GM18907 (cell line): ENCODE results near the gene KCNS1.
"Not testable (repeated sequence)": the region's sequence is repeated elsewhere in the genome, so short reads cannot be mapped to it uniquely, and the experiment has no call there.

ENCODE experiments used
- ATAC-seq: cut with Tn5 transposase; IDR thresholded peaks from one replicate; pipeline ENCODE4 v1.9.1; 2021; ENCODE audit warnings: mild to moderate bottlenecking, moderate library complexity; ENCODE audit not compliant: unreplicated experiment

Gene KCNS1

GRCh38 chr20:45100563-45101245 lies at the start of gene KCNS1:
Gene KCNS1 (minus strand): TSS chr20:45101127. CDS start chr20:45099236, 1,891 bp downstream.
- ATAC-seq: no peak

GRCh38 chr20:45149062-45149461 lies 48.1 kb upstream of the KCNS1 start:
- ATAC-seq: no peak

GRCh38 chr20:45140836-45141235 lies 39.9 kb upstream of the KCNS1 start:
- ATAC-seq: no peak

GRCh38 chr20:45139733-45140375 lies 38.9 kb upstream of the KCNS1 start:
- not testable (repeated sequence) for ATAC-seq

DNA sequence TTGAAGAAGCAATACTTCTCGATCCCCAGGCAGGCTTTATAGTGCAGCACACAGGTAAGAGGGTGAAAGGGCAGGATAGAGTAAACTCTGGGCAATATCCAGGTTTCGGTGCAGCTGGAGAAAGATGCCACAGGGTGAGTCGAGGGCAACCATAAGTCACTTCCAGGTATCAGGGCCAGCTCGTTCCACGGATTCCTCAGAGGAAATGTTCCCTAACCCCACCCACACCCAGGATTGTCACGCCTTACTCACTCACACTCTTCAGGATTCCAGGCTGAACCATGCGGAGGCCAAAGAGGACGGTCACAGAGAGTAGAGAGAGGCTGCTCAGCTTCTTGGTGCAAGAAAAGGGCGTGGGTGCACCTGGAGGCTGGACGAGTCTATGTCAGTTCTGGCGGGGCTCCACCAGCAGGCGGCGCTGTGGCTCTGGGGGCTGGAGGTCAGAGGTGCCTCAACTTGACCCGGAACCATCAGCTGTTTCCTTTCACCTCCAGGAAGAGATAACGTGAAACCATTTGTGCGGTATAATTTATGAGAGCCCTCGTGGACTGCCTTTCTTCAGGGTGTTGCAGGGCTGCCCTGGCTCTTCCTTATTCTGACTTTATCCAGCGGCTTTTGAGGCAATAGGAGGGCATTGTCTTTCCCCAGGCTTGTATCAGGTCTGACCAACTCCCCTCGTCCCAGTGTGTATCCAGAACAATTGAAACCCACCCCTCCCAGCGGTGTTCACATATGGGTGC lies 37.8 kb upstream of the KCNS1 start:
- no peak for ATAC-seq

DNA sequence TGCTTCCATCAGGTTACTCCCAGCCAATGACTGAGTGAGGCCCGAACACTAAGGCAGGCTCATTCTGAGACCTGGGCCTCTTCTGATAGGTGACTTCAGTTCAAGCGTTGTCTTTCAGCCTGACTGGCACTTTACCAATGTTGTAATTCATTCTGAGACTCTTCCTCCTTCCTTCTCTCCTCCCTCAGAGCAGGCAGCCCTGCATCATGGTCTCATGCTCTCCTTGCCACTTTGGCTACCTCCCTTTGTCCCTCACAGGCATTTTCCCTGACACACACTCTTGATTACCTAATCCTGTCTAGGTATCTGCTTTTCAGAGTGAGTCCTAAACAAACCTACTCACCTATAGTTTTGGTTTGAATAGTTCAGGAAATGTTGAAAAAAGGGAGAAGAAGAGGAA lies 36.0 kb upstream of the KCNS1 start:
- ATAC-seq: no peak

GRCh38 chr20:45128099-45128498 lies 27.2 kb upstream of the KCNS1 start:
- ATAC-seq: no peak

GRCh38 chr20:45124365-45124764 lies 23.4 kb upstream of the KCNS1 start, which contains the start of gene WFDC12:
Gene WFDC12 (minus strand): TSS chr20:45124465. CDS start chr20:45124447, 18 bp downstream.
- no peak for ATAC-seq

- ATAC-seq: no peak
These were observed 20.5 kb upstream of the KCNS1 start for GRCh38 chr20:45121388-45121787.

GRCh38 chr20:45119556-45120266 lies 18.8 kb upstream of the KCNS1 start:
- no peak for ATAC-seq

GRCh38 chr20:45118028-45118427 lies 17.1 kb upstream of the KCNS1 start:
- ATAC-seq: no peak

DNA sequence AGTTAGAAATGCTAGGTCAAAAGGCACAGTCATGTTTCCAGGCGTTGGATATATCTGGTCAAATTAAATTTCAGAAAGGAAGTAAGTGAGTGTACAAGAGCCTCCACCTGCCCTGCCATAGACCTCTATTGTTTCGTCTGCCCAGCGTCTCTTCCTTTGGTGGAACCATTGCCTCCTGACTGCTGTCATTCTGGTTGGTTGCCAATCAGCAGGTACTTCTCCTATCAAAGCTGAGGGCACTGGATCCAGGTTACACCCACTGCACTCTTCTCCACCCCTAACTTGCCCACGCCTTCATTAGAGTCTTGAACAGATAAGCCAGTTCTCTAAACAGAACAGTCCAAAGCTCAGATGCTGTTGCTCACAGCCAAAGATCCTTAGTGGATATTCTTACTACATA lies 16.7 kb upstream of the KCNS1 start:
- ATAC-seq: no peak

GRCh38 chr20:45115829-45116228 lies 14.9 kb upstream of the KCNS1 start:
- ATAC-seq: no peak

GRCh38 chr20:45115386-45115774 lies 14.5 kb upstream of the KCNS1 start:
- ATAC-seq: no peak

- no peak for ATAC-seq
These were observed 13.8 kb upstream of the KCNS1 start, which contains the start of gene WFDC5 for GRCh38 chr20:45114465-45115385. Gene WFDC5 (minus strand): TSS chr20:45115174. CDS start chr20:45115083, 91 bp downstream.

GRCh38 chr20:45113865-45114264 lies 12.9 kb upstream of the KCNS1 start:
- ATAC-seq: no peak

DNA sequence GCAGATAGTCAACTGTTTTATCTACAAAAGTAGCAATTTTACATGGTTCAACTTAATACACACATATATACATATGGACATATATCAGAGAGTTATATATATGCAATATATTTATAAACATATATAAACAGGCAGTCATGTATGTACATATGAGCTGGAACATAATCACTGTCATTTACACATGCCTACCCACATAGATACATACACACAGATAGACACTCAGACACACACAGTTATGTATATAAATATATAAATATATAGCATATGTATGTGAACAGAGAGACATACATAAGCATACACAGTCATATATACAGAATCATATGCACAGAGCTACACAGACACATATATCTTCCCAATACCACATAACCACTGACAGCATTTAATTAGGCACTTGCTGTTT lies 11.8 kb upstream of the KCNS1 start:
- no peak for ATAC-seq

- ATAC-seq: no peak
These were observed 11.0 kb upstream of the KCNS1 start for GRCh38 chr20:45111799-45112471.

DNA sequence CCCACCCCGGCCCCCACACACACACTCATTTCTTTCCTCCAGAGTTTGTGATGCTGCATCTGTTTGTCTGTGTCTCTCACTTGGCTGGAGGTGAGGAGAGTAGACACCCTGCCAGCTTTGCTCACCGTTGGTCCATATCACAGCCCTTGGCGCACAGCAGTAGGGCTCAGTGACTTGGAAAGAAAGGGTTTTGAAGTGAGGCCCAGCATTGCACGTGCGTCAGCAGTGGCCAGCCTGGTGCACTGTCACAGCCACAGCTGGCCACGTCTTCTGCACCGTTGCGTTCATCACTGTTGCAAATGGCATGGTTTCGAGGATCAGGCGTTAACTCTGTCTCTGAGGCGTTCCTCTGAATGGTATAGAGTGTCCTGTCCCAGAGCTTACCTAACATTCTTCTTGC lies 10.4 kb upstream of the KCNS1 start:
- no peak for ATAC-seq

DNA sequence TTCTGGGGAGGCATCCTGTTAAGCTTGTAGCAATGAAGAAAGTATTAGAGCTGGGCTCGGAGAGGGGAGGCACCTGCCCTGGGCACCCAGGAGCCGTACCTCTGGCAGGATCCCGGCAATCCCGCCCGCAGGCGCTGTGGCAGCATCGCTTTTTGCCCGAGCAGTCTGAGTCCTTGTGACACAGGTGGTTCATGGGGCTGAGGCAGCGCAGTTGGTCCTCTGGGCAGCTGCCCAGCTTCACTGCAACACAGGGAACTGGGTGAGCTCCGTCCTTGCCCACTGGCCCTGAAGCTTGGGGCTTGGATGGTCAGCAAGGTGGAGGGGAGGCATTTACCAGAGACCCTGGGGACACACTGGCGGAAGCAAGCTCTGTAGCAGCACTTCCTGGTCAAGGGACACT lies 9.4 kb upstream of the KCNS1 start:
- ATAC-seq: no peak
